Measurements from ENCODE around the gene FH.
A peak's percentile ranks its signal among the peaks of the same experiment; 100 is the strongest.

The FH gene

DNA sequence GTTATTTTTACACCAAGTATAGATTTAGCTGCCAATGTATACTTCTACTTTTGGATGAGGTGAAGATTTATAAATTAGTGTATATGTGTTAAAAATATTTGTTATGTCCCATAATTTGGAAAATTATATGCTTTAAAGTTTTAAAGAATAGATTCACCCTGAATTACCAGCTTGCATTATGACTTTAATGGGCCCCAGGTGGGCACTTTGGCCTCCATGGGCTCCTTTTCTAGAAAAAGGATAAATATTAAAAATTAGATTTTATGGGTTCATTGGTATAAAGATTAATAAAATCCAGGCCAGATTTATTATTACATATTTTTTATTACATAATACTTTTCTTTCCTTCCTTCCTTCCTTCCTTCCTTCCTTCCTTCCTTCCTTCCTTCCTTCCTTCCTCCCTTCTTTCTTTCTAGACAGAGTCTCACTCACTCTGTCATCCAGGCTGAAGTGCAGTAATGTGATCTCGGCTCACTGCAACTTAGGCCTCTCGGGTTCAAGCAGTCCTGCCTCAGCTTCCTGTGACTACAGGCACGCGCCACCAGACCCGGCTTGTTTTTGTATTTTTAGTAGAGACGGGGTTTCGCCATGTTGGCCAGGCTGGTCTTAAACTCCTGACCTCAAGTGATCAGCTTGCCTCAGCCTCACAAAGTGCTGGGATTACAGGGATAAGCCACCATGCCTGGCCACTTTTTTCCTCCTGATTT, 34.5 kb upstream of the FH start:
- no peaks in the 10 kb centered on the region for H3K9me3 ChIP-seq (ENCODE audit: control extremely low read depth in 1 of 5, control insufficient read depth in 4 of 5, insufficient read depth in 2 of 5, low read depth in 1 of 5, low read length in 4 of 5)
- POLR2A ChIA-PET: no interaction called here
- no peak overlapping the region for H3K27ac ChIP-seq (ENCODE audit: insufficient read depth in 1 of 2, low read depth in 1 of 2, low read length in 2 of 2, poor library complexity in 1 of 2, severe bottlenecking in 2 of 2)
- CTCF ChIA-PET: no interaction called here
- H3K36me3 ChIP-seq (ENCODE audit: control insufficient read depth in 4 of 4, insufficient read depth in 4 of 4, low read length in 3 of 4): no peaks in the 10 kb centered on the region
- DNase-seq: no peak
- peaks cover 5 to 35% (median 17%) of the 10 kb centered on the region in 4 experiments for H3K4me1 ChIP-seq (ENCODE audit: control extremely low read depth in 1 of 4, control insufficient read depth in 4 of 4, insufficient read depth in 4 of 4, low read length in 3 of 4)
- H3K27me3 ChIP-seq (replicated peaks in 2 of 5; ENCODE audit: control insufficient read depth in 4 of 5, insufficient read depth in 5 of 5, low read length in 4 of 5): no peaks in the 10 kb centered on the region
- 92% methylated on average over 6 of the region's 7 CpGs for WGBS (ENCODE audit: insufficient coverage)
- no peak overlapping the region for H3K4me3 ChIP-seq (ENCODE audit: control insufficient read depth in 1 of 7, extremely low read depth in 1 of 7, insufficient read depth in 4 of 7, low read depth in 2 of 7, low read length in 6 of 7)

DNA sequence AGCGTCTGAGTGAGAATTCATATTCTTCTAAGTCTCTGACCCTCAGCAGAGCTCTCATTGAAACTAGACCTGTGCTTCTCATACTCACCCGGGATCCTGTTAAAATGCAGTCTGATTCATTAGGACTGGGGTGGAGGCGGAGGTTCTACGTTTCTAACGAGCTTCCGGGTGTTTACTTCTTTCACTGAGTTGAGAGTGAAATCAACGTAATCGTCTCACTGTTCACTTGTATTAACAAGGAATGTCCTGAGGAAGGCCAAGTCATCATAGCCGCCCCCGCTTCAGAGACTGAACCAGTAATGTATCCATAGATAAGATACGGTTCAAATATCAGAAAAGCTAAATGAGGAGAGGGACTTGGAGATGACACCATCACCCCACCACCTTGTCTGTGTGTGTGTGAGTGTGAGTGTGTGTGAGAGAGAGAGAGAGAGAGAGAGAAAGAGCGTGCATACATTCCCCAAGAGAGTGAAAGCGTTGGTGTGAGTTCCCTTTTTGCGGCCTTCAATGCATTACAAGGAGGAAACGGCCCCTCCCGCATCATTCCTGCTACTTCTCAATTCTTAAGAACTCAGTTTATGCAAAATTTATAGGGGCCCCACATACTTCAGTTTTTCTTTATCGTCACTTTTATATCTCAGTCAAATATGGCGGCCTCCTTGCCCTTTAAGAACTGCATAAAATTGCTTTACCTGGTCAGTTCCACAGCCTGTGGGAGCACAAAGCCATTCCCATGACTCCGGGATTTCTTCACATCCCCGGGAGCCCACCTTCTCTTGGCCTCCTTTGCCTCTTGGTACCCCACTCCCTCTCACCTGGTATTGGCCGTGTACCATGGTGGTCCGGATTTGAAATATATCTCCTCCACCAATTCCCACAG, 32.4 kb upstream of the FH start:
- DNase-seq: peak; percentile 86 to 97 (median 96)
- Histone ChIP-seq H3K4me1 (ENCODE audit: control extremely low read depth in 1 of 4, control insufficient read depth in 4 of 4, insufficient read depth in 4 of 4, low read length in 3 of 4) (peaks cover 5 to 35% (median 17%) of the 10 kb centered on the region in 4 experiments), H3K27me3 (replicated peaks in 2 of 5; ENCODE audit: control insufficient read depth in 4 of 5, insufficient read depth in 5 of 5, low read length in 4 of 5) (no peaks in the 10 kb centered on the region), H3K4me3 (ENCODE audit: control insufficient read depth in 1 of 7, extremely low read depth in 1 of 7, insufficient read depth in 4 of 7, low read depth in 2 of 7, low read length in 6 of 7) (peak overlapping the region in 6 of 7 experiments; percentile 51 to 80 (median 68)), H3K27ac (ENCODE audit: insufficient read depth in 1 of 2, low read depth in 1 of 2, low read length in 2 of 2, poor library complexity in 1 of 2, severe bottlenecking in 2 of 2) (peak overlapping the region; percentile 65 to 90), H3K9me3 (ENCODE audit: control extremely low read depth in 1 of 5, control insufficient read depth in 4 of 5, insufficient read depth in 2 of 5, low read depth in 1 of 5, low read length in 4 of 5) (no peaks in the 10 kb centered on the region), H3K36me3 (ENCODE audit: control insufficient read depth in 4 of 4, insufficient read depth in 4 of 4, low read length in 3 of 4) (no peaks in the 10 kb centered on the region)
- 24% methylated on average over 17 of the region's 22 CpGs for WGBS (ENCODE audit: insufficient coverage)
- POLR2A ChIA-PET: interaction anchor here (1.2 kb wide), 1 partner anchor 19 kb away, joined by 5 read pairs; the partner anchor contains the start of gene KMO
- CTCF ChIA-PET: no interaction called here

DNA sequence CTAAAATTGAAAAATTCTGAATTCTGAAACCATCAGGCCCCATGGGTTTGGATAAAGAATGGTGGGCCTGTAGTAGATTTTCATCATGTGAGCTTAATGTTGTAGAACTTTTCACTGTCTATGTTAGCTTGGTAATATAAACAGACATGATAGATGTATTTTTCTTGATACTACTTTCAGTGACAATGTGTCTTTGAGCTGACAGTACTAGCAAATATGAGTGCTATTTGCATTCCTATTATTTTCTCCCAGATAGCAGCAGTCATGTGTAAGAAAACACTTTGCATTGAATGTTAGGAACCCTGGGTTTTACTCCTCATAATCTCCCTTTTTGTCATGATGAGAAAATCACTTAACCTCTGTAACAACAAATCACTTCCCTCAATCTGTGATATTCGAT, 30.8 kb upstream of the FH start:
- Histone ChIP-seq H3K27me3 (replicated peaks in 2 of 5; ENCODE audit: control insufficient read depth in 4 of 5, insufficient read depth in 5 of 5, low read length in 4 of 5) (no peaks in the 10 kb centered on the region), H3K4me1 (ENCODE audit: control extremely low read depth in 1 of 4, control insufficient read depth in 4 of 4, insufficient read depth in 4 of 4, low read length in 3 of 4) (peaks cover 5 to 35% (median 17%) of the 10 kb centered on the region in 4 experiments), H3K36me3 (ENCODE audit: control insufficient read depth in 4 of 4, insufficient read depth in 4 of 4, low read length in 3 of 4) (no peaks in the 10 kb centered on the region), H3K9me3 (ENCODE audit: control extremely low read depth in 1 of 5, control insufficient read depth in 4 of 5, insufficient read depth in 2 of 5, low read depth in 1 of 5, low read length in 4 of 5) (no peaks in the 10 kb centered on the region), H3K4me3 (ENCODE audit: control insufficient read depth in 1 of 7, extremely low read depth in 1 of 7, insufficient read depth in 4 of 7, low read depth in 2 of 7, low read length in 6 of 7) (no peak overlapping the region), H3K27ac (ENCODE audit: insufficient read depth in 1 of 2, low read depth in 1 of 2, low read length in 2 of 2, poor library complexity in 1 of 2, severe bottlenecking in 2 of 2) (no peak overlapping the region)
- POLR2A ChIA-PET: no interaction called here
- DNase-seq: no peak
- CTCF ChIA-PET: interaction anchor here (0.7 kb wide), 1 partner anchor 25 kb away, joined by 3 read pairs; no protein-coding TSS in a partner anchor
- no CpG with 5 or more reads among the region's 1 CpG for WGBS (ENCODE audit: insufficient coverage)

DNA sequence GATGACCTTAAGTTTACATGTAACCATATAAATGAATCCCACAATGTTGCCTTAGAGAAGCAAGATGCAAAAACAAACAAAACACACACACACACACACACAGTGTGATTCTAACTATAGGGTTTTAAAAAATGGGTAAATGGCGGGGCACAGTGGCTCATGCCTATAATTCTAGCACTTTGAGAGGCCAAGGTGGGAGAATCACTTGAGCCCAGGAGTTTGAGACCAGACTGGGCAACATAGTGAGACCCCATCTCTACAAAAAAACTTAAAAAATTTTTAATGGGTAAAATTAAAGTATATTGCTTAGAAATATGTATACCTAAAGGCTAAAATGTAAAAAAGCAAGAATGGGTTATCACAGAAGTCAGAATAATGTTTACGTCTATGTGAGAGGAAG, 28.5 kb upstream of the FH start:
- no peaks in the 10 kb centered on the region for H3K36me3 ChIP-seq (ENCODE audit: control insufficient read depth in 4 of 4, insufficient read depth in 4 of 4, low read length in 3 of 4)
- no peaks in the 10 kb centered on the region for H3K9me3 ChIP-seq (ENCODE audit: control extremely low read depth in 1 of 5, control insufficient read depth in 4 of 5, insufficient read depth in 2 of 5, low read depth in 1 of 5, low read length in 4 of 5)
- ChIA-PET CTCF (no interaction called here), POLR2A (no interaction called here)
- H3K27ac ChIP-seq (ENCODE audit: insufficient read depth in 1 of 2, low read depth in 1 of 2, low read length in 2 of 2, poor library complexity in 1 of 2, severe bottlenecking in 2 of 2): no peak overlapping the region
- DNase-seq: no peak
- H3K4me3 ChIP-seq (ENCODE audit: control insufficient read depth in 1 of 7, extremely low read depth in 1 of 7, insufficient read depth in 4 of 7, low read depth in 2 of 7, low read length in 6 of 7): no peak overlapping the region
- H3K27me3 ChIP-seq (replicated peaks in 2 of 5; ENCODE audit: control insufficient read depth in 4 of 5, insufficient read depth in 5 of 5, low read length in 4 of 5): no peaks in the 10 kb centered on the region
- H3K4me1 ChIP-seq (ENCODE audit: control extremely low read depth in 1 of 4, control insufficient read depth in 4 of 4, insufficient read depth in 4 of 4, low read length in 3 of 4): peaks cover 5 to 26% (median 17%) of the 10 kb centered on the region in 4 experiments
- 100% methylated on average over 1 of the region's 2 CpGs for WGBS (ENCODE audit: insufficient coverage)

DNA sequence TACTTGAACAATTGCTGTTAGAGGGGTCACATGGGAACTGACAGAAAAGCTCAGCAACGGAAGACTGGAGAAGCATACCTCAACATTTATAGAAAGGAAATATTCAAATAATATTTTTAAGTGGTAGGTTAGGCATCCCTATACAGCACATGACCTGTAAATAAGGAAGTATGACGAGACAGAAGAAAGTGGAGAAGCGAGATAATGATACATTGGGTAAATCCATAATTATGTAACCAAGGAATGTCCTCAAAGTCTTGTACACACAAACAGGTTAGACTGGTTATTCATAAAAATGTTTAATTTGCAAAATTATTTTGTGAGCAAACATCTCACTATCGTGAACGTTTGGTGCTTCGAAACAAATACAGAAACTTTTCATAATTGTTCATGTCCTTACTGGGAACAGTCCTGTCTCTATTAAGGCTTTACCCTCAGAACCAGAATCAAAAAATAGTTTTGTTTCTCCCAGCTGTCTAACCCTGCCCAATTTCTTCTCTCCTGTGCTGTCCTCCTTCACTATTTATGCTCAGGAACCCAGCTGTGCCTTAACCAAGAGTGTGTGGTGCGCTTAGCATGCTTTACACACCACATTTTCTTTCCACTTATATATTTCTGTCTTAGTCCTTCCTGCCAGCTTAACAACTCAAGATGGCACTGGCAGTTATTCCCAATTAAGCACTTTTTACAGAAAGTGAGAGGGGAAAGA, 22.8 kb upstream of the FH start:
- no peak overlapping the region for H3K27ac ChIP-seq (ENCODE audit: insufficient read depth in 1 of 2, low read depth in 1 of 2, low read length in 2 of 2, poor library complexity in 1 of 2, severe bottlenecking in 2 of 2)
- no peak overlapping the region for H3K4me3 ChIP-seq (ENCODE audit: control insufficient read depth in 1 of 7, extremely low read depth in 1 of 7, insufficient read depth in 4 of 7, low read depth in 2 of 7, low read length in 6 of 7)
- H3K36me3 ChIP-seq (ENCODE audit: control insufficient read depth in 4 of 4, insufficient read depth in 4 of 4, low read length in 3 of 4): no peaks in the 10 kb centered on the region
- no peaks in the 10 kb centered on the region for H3K27me3 ChIP-seq (replicated peaks in 2 of 5; ENCODE audit: control insufficient read depth in 4 of 5, insufficient read depth in 5 of 5, low read length in 4 of 5)
- ChIA-PET POLR2A (no interaction called here), CTCF (no interaction called here)
- peaks cover 0 to 4% (median 0%) of the 10 kb centered on the region in 4 experiments for H3K4me1 ChIP-seq (ENCODE audit: control extremely low read depth in 1 of 4, control insufficient read depth in 4 of 4, insufficient read depth in 4 of 4, low read length in 3 of 4)
- 100% methylated on average over 3 of the region's 7 CpGs for WGBS (ENCODE audit: insufficient coverage)
- no peak for DNase-seq
- H3K9me3 ChIP-seq (ENCODE audit: control extremely low read depth in 1 of 5, control insufficient read depth in 4 of 5, insufficient read depth in 2 of 5, low read depth in 1 of 5, low read length in 4 of 5): no peaks in the 10 kb centered on the region

- DNase-seq: no peak
- WGBS (ENCODE audit: insufficient coverage): 100% methylated on average over 1 of the region's 2 CpGs
- Histone ChIP-seq H3K36me3 (ENCODE audit: control insufficient read depth in 4 of 4, insufficient read depth in 4 of 4, low read length in 3 of 4) (no peaks in the 10 kb centered on the region), H3K4me1 (ENCODE audit: control extremely low read depth in 1 of 4, control insufficient read depth in 4 of 4, insufficient read depth in 4 of 4, low read length in 3 of 4) (peaks cover 0 to 19% (median 8%) of the 10 kb centered on the region in 4 experiments), H3K9me3 (ENCODE audit: control extremely low read depth in 1 of 5, control insufficient read depth in 4 of 5, insufficient read depth in 2 of 5, low read depth in 1 of 5, low read length in 4 of 5) (no peaks in the 10 kb centered on the region), H3K4me3 (ENCODE audit: control insufficient read depth in 1 of 7, extremely low read depth in 1 of 7, insufficient read depth in 4 of 7, low read depth in 2 of 7, low read length in 6 of 7) (no peak overlapping the region), H3K27ac (ENCODE audit: insufficient read depth in 1 of 2, low read depth in 1 of 2, low read length in 2 of 2, poor library complexity in 1 of 2, severe bottlenecking in 2 of 2) (no peak overlapping the region), H3K27me3 (replicated peaks in 2 of 5; ENCODE audit: control insufficient read depth in 4 of 5, insufficient read depth in 5 of 5, low read length in 4 of 5) (no peaks in the 10 kb centered on the region)
- ChIA-PET POLR2A (no interaction called here), CTCF (interaction anchor here (1.0 to 2.1 kb wide), 2 partner anchors 9 to 55 kb away, joined by 3 to 5 read pairs; no protein-coding TSS in a partner anchor)
These were observed 17.4 kb upstream of the FH start for GRCh38 chr1:241536969-241537368.

All from common myeloid progenitor, CD34-positive (primary cell).